K562 (cell line): ENCODE data around the gene MARK3. TPM values are rescaled to one million over a fixed set of nuclear protein-coding genes. Genes with fewer than 3 reads are reported as not detected.
A peak's percentile ranks its signal among the peaks of the same experiment; 100 is the strongest.

ENCODE experiments used
- ATF1 ChIP-seq, 2 experiments: fragments of 450-650 bp in 1 of 2; IDR thresholded peaks; 2 replicates each; pipeline ENCODE4 v1.6.1; 2016; ENCODE audit warnings: missing compliant biosample characterization in 1 of 2, missing genetic modification characterization in 1 of 2
- CBFA2T3 ChIP-seq: fragments of 450-650 bp; IDR thresholded peaks from 2 replicates; pipeline ENCODE4 v1.6.1; 2017
- CBX5 ChIP-seq: IDR thresholded peaks from 2 replicates; pipeline ENCODE4 v1.6.1; 2014; ENCODE audit warnings: low read depth, borderline replicate concordance
- CREB1 ChIP-seq, 2 experiments: sonication (generic) in 1 of 2; formaldehyde crosslinking in 1 of 2; IDR thresholded peaks; 2 replicates each; pipeline versions ENCODE4 v1.6.1 to v1.8.0; 2012 to 2022; ENCODE audit warnings: inconsistent platforms in 1 of 2, mild to moderate bottlenecking in 1 of 2, missing genetic modification reagents in 1 of 2, moderate library complexity in 1 of 2
- DLX4 ChIP-seq: fragments of 250-450 bp; sonication (Bioruptor Pico); IDR thresholded peaks from 2 replicates; pipeline ENCODE4 v1.6.1; 2021; ENCODE audit warnings: mild to moderate bottlenecking
- ELF1 ChIP-seq: fragments of 200-800 bp; sonication (Bioruptor generic); IDR thresholded peaks from 2 replicates; pipeline ENCODE4 v1.6.1; 2016; ENCODE audit warnings: missing genetic modification characterization, missing compliant biosample characterization
- ETV1 ChIP-seq: fragments of 450-650 bp; conservative IDR thresholded peaks from 2 replicates; pipeline ENCODE4 v1.6.1; 2016; ENCODE audit warnings: missing genetic modification characterization, control low read depth, low read depth, missing compliant biosample characterization
- GABPA ChIP-seq: fragments of 200-800 bp; sonication (Bioruptor generic); conservative IDR thresholded peaks from 2 replicates; pipeline ENCODE4 v1.6.1; 2016; ENCODE audit warnings: low read depth, missing genetic modification characterization, missing compliant biosample characterization
- HCFC1 ChIP-seq: IDR thresholded peaks from 2 replicates; pipeline ENCODE4 v1.6.1; 2012; ENCODE audit warnings: low read depth, low read length, improper control_type of control experiment
- ID3 ChIP-seq, 2 experiments: fragments of 250-450 bp in 1 of 2; fragments of 450-650 bp in 1 of 2; sonication (Bioruptor Pico) in 1 of 2; IDR thresholded peaks; 2 replicates each; pipeline versions ENCODE4 v1.6.1 to v1.8.0; 2016 to 2021; ENCODE audit warnings: mild to moderate bottlenecking in 2 of 2, moderate library complexity in 2 of 2, missing compliant biosample characterization in 1 of 2, missing genetic modification characterization in 1 of 2
- MCM5 ChIP-seq: fragments of 450-650 bp; IDR thresholded peaks from 2 replicates; pipeline ENCODE4 v1.6.1; 2016; ENCODE audit warnings: low read depth
- PHB2 ChIP-seq: fragments of 450-650 bp; IDR thresholded peaks from 2 replicates; pipeline ENCODE4 v1.6.1; 2017; ENCODE audit warnings: low read depth
- TSC22D4 ChIP-seq: fragments of 450-650 bp; IDR thresholded peaks from 2 replicates; pipeline ENCODE4 v1.6.1; 2016; ENCODE audit warnings: missing genetic modification characterization, missing biosample characterization, control low read depth
- ZBTB43 ChIP-seq: sonication (generic); formaldehyde crosslinking; IDR thresholded peaks from 2 replicates; pipeline ENCODE4 v1.8.0; 2023; ENCODE audit warnings: mild to moderate bottlenecking, missing genetic modification reagents
- polyA plus RNA-seq, 8 experiments: library from polyadenylated mRNA; depleted of rRNA in 4 of 8; stranded (reverse) in 5 of 8; unstranded in 3 of 8; fragments of >200 nt; fragmentation: Nextera tagmentation in 2 of 8; fragmentation: Illumina TruSeq in 1 of 8; extraction: Ambion mirVana in 2 of 8; extraction: Trizol in 1 of 8; gene quantifications; 2 replicates each; pipeline versions ENCODE4 v1.2.1 to v1.2.3, GENCODE V29; 2011 to 2014; ENCODE audit warnings: inconsistent platforms in 1 of 8, missing spikeins in 1 of 8
- total RNA-seq, 7 experiments: library from RNA; depleted of rRNA in 6 of 7; stranded (reverse); fragments of >200 nt in 6 of 7; fragmentation: Illumina TruSeq in 2 of 7; extraction: Trizol in 2 of 7; gene quantifications; 2 replicates each; pipeline versions ENCODE4 v1.2.1 to v1.2.3, GENCODE V29; 2011 to 2021; ENCODE audit warnings: low replicate concordance in 1 of 7
- TF ChIP-seq, protein P1 (sequence below): sonication (generic); formaldehyde crosslinking; IDR thresholded peaks from 2 replicates; pipeline ENCODE4 v1.8.1; 2022; ENCODE audit warnings: missing genetic modification reagents
- TF ChIP-seq, protein P2 (sequence below): fragments of 250-450 bp; sonication (Bioruptor Pico); IDR thresholded peaks from 2 replicates; pipeline ENCODE4 v1.9.0; 2021; ENCODE audit warnings: mild to moderate bottlenecking, inconsistent platforms
- TF ChIP-seq, protein P3 (sequence below), 2 experiments: fragments of 150-350 bp in 1 of 2; IDR thresholded peaks; 2 replicates each; pipeline ENCODE4 v1.6.1; 2012 to 2016; ENCODE audit warnings: low read depth in 2 of 2, low read length in 2 of 2, mild to moderate bottlenecking in 1 of 2, moderate library complexity in 1 of 2

The MARK3 gene
- total and polyA plus RNA-seq, 9 of the 15 experiments (the other 6 are each of a cell fraction or from before 2014, with no cell fraction given), result 10.1 to 68.7 (median 56.3) TPM

DNA sequence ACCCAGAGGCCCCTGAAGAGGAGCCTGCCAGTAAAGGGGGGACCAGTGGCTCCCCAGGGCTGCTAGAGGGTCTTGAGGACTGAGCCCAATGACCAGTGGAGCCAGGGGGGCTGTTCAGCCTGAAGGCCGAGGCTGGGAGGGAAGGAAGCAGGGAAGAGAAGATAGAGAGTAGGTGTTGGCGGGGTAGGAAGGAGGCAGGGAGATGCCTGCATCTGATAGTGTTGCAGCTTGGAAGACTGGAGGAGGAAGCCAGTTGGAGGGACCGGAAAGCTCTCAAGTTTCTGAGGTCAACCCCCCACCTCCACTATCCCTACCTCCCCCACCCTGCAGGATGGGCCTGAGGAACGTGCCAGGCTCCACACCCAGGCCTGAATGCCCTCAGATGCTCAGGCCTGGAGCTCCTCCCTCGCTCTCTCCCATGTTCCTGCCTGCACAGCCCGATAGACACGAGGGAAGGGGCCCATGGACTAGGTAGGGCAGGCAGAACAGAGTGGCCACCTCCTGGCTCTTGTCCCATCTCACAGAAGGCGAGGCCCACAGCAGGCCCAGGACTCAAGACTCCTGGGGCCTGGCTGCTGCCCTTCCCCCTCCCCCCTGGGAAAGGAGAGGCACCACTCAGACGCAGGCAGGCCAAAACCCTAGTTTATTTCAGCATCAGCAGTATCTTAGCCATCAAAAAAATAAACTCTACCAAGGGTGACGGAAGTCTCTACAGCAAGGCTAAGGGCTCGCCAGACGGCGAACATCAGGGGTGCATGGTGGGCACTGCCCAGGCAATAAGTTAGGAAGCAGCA is 134.0 kb downstream of the MARK3 start (continued):
- TF ChIP-seq ID3 (CRISPR knock-in tag; IDR thresholded peaks at IDR 0.05) (no peak), ID3 (tag; IDR thresholded peaks at IDR 0.05) (no peak), GABPA (tag) (no peak), CBFA2T3 (peak; percentile 45), TSC22D4 (tag) (no peak), ATF1 (CRISPR knock-in tag; IDR thresholded peaks at IDR 0.05) (no peak), ATF1 (tag; IDR thresholded peaks at IDR 0.05) (no peak), ETV1 (peak; percentile 61), CREB1 (IDR thresholded peaks at IDR 0.05) (no peak), CREB1 (CRISPR knock-in tag; IDR thresholded peaks at IDR 0.05) (0 out of 2 replicates have a peak, but pooled peaks have one; percentile 18), ZBTB43 (CRISPR knock-in tag) (no peak), CBX5 (no peak), ELF1 (no peak), PHB2 (no peak), DLX4 (CRISPR knock-in tag) (no peak), HCFC1 (no peak), MCM5 (no peak)
- TF ChIP-seq, protein P1, sequence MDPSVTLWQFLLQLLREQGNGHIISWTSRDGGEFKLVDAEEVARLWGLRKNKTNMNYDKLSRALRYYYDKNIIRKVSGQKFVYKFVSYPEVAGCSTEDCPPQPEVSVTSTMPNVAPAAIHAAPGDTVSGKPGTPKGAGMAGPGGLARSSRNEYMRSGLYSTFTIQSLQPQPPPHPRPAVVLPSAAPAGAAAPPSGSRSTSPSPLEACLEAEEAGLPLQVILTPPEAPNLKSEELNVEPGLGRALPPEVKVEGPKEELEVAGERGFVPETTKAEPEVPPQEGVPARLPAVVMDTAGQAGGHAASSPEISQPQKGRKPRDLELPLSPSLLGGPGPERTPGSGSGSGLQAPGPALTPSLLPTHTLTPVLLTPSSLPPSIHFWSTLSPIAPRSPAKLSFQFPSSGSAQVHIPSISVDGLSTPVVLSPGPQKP (CRISPR knock-in tag), result no peak
- TF ChIP-seq, protein P2, sequence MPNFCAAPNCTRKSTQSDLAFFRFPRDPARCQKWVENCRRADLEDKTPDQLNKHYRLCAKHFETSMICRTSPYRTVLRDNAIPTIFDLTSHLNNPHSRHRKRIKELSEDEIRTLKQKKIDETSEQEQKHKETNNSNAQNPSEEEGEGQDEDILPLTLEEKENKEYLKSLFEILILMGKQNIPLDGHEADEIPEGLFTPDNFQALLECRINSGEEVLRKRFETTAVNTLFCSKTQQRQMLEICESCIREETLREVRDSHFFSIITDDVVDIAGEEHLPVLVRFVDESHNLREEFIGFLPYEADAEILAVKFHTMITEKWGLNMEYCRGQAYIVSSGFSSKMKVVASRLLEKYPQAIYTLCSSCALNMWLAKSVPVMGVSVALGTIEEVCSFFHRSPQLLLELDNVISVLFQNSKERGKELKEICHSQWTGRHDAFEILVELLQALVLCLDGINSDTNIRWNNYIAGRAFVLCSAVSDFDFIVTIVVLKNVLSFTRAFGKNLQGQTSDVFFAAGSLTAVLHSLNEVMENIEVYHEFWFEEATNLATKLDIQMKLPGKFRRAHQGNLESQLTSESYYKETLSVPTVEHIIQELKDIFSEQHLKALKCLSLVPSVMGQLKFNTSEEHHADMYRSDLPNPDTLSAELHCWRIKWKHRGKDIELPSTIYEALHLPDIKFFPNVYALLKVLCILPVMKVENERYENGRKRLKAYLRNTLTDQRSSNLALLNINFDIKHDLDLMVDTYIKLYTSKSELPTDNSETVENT (CRISPR knock-in tag), result no peak
- TF ChIP-seq, protein P3, sequence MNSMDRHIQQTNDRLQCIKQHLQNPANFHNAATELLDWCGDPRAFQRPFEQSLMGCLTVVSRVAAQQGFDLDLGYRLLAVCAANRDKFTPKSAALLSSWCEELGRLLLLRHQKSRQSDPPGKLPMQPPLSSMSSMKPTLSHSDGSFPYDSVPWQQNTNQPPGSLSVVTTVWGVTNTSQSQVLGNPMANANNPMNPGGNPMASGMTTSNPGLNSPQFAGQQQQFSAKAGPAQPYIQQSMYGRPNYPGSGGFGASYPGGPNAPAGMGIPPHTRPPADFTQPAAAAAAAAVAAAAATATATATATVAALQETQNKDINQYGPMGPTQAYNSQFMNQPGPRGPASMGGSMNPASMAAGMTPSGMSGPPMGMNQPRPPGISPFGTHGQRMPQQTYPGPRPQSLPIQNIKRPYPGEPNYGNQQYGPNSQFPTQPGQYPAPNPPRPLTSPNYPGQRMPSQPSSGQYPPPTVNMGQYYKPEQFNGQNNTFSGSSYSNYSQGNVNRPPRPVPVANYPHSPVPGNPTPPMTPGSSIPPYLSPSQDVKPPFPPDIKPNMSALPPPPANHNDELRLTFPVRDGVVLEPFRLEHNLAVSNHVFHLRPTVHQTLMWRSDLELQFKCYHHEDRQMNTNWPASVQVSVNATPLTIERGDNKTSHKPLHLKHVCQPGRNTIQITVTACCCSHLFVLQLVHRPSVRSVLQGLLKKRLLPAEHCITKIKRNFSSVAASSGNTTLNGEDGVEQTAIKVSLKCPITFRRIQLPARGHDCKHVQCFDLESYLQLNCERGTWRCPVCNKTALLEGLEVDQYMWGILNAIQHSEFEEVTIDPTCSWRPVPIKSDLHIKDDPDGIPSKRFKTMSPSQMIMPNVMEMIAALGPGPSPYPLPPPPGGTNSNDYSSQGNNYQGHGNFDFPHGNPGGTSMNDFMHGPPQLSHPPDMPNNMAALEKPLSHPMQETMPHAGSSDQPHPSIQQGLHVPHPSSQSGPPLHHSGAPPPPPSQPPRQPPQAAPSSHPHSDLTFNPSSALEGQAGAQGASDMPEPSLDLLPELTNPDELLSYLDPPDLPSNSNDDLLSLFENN (IDR thresholded peaks at IDR 0.05; ENCODE audit: low read depth in 2 of 2, low read length in 2 of 2), result no peak
